CD4-positive, alpha-beta T cell treated with Interleukin-4 for 1 hour (primary cell): Measurements from ENCODE around the gene GLI3.
"Not testable (repeated sequence)": the region's sequence is repeated elsewhere in the genome, so short reads cannot be mapped to it uniquely, and the experiment has no call there.

Source experiments
- DNase-seq, 2 donors: peaks; one replicate each; pipeline ENCODE4 v3.0.0-alpha.2; 2020 to 2022

GLI3 gene

DNA sequence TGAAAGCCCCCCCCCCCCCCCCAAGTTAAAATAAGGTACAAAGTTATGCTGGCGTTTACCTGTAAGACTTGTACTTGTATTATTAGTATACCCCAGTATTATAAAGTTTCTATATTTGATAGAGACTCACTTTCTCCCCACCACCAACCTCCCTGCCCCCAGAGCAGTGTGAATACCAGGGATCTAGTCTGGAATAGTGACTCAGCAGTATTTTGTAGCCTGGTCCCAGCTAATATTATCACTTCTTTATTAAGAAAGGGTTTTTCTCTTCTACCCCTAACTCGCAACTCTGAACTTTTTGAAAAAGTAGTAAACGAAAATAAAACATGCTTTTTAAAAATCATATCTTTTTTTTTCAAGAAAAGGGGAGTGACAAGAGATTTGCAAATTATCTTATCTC is 26.7 kb downstream of the GLI3 start:
- DNase-seq = no peak

GRCh38 chr7:42209085-42209484 is 27.9 kb downstream of the GLI3 start:
- not testable (repeated sequence) for DNase-seq

GRCh38 chr7:42208572-42208971 is 28.4 kb downstream of the GLI3 start:
- no peak for DNase-seq

DNA sequence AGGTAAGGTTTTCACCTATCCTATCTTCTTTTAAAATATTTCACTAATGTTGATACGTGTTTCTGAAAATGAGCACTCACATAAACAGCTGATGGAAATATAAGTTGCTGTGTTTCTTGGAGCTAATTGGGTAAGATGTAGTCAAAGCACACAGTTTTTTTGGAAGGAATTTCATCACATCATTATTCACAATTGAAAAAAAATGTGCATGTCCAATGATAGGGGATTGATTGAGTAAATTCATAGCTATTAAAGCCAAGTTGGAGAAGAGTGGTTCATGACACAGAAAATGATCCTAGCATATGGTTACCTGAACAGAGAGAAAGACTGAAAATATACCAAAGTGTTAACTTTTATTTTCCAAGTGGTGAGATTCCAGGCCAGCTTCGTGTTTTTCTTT is 29.6 kb downstream of the GLI3 start:
- no peak for DNase-seq

GRCh38 chr7:42203336-42203735 is 33.7 kb downstream of the GLI3 start:
- DNase-seq = no peak

- no peak for DNase-seq
Observed at GRCh38 chr7:42202601-42203000, 34.4 kb downstream of the GLI3 start.

GRCh38 chr7:42198974-42199668 is 37.9 kb downstream of the GLI3 start:
- no peak for DNase-seq

GRCh38 chr7:42198296-42198695 is 38.7 kb downstream of the GLI3 start:
- DNase-seq = no peak

GRCh38 chr7:42197451-42197850 is 39.6 kb downstream of the GLI3 start:
- no peak for DNase-seq

GRCh38 chr7:42194238-42194637 is 42.8 kb downstream of the GLI3 start:
- DNase-seq = no peak

DNA sequence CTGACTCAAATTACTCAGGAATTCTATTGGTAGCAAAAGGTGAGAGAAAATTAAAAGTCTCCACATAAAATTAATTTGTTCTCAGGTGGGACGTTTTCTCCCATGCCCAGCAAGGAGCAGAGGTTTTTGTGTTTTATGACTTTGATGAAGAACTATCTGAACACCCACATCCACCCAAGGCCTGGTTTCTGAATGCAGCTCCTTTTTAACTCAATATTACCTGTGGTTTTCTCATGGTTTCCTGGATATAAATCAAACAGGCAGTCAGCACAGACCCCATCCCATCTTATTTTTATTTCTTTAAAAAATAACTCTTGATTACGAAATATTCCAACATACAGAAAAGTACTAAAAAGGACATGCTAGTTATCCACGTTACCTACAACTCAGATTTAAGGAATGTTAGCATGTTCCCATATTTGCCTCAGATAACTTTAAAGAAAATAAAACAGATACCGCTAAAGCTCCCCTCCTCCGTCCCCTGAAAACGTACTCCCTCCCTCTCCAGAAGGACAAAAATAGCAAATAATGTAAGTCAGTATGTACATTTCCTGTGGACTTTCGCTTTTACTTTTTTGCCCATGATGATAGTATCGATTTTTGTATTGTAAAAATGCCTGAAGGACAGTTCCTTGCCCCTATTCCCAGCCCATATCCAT is 43.4 kb downstream of the GLI3 start:
- DNase-seq = no peak

GRCh38 chr7:42192851-42193461 is 44.1 kb downstream of the GLI3 start:
- DNase-seq = no peak

- DNase-seq = no peak
Observed at GRCh38 chr7:42192066-42192465, 44.9 kb downstream of the GLI3 start.

GRCh38 chr7:42189535-42189934 is 47.5 kb downstream of the GLI3 start:
- DNase-seq = no peak

- no peak for DNase-seq
Observed at GRCh38 chr7:42186151-42186550, 50.9 kb downstream of the GLI3 start.

GRCh38 chr7:42185726-42186125 is 51.3 kb downstream of the GLI3 start:
- DNase-seq = no peak

- DNase-seq = no peak
Observed at GRCh38 chr7:42183547-42183946, 53.5 kb downstream of the GLI3 start.

DNA sequence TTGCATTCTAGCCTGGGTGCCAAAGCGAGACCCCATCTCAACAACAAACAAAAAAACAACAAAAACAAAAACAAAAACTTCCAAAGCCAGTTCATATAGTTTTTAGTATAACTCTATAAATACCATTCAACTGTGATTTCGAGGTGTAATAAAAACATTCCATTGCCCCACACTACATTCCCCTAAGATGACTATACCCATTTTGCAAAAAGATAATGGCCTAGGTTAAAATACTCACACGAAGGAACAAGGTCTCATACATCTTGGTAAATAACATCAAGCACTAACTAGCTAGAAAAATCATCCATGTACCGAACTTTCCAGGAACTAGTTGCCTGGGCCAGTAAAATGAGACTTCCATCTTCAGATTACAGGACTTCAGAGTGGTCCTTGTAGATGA is 55.4 kb downstream of the GLI3 start:
- DNase-seq = no peak

DNA sequence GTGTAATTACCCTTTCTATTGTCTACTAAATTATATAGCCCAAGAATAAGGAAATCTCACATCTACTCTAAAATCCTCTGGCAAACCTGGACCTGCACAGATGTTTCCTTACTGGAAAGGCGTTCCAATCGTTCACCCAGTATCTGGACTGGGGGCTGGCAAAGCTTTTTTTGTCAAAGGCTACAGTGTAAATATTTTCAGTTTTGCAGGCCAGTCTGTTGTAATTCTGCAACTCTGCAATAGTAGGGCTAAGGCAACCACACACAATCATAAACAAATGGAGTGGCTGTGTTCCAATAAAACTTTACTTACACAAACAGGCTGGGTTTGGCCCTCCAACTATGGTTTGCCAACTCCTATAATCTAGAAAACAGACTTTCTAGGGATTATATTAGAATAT is 56.2 kb downstream of the GLI3 start:
- no peak for DNase-seq

DNA sequence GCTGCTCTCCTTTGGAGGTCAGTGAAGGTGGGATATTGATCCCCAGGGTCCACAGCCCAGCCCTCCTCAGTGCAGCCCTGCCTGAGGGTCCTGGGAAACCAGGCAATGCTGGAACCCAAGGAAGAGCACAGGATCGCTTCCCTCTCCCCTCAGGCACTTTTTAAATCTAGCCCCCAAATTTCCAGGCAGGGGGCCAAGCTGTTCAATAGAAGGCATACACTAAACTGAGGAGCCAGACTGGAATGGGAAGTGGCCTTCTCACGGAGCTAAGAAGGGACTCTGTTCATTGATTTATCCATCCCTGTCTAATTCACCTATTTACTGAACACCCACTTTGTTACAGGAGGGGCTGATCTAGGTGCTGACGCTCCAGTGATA is 60.3 kb downstream of the GLI3 start:
- no peak for DNase-seq

DNA sequence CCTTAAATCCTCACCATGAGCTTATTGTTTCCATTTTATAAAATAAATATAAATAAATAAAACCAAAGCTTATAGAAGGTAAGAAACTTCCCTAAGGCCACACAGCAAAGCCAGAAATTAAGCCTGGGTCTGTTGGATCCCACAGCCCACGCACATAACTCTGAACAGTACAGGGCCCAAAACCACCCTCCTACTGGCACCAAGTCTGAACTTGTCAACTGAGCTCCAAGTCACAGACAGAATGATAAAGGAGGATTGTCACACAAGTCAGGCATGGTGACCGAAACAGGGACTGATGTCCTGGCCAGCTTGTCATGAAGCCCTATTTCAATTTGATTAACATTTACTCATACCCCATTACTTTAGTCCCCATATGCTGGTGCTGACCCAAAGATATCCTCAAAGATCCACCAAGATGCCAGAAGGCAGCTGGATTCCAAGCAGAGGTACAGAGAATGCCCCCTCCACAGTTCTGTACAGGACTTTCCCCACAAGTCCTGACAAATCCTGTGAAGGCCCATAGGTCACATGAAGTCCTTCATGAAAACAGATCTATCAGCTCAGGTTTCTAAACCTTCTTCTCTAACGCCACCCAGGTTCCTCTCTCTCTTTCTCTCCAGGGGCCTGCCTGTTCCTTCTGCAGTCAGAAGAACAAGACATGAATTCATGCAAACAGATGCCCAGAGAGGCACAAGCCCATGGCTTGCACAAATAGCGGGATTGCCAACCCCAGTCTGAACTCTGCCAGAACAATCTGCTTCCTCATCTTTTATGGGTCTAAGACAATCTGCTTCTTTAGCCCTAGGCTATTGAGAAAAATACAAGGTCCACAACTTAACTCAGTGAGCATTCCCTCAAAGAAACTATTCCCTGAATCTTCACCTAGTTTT is 60.9 kb downstream of the GLI3 start:
- DNase-seq = no peak

DNA sequence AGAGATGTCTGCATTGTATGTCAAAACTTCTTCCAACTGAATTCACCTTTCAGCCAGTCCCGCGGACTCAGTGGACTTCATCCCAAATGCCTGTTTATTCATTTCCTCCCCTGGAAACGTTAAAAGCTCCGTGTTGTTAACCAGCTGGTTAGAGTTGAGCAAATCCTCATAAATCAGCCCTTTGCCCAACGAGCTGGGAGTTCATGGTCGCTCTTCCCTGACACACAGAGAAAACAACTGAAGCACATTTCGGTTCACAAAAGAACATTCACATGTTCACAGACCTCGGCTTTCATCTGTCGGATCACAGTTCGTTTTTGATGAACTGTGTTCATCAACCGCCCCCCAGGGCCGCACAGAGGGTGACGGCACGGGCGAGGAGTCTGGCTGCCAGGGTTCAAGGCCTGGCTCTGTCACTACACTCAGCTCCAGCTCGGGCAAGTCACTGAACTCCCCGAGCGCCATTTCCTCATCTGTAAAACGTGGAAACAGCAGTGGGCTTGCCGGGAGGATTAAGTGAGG is 62.6 kb downstream of the GLI3 start:
- no peak for DNase-seq

- DNase-seq = no peak
Observed at GRCh38 chr7:42170724-42171123, 66.3 kb downstream of the GLI3 start.
